Nephron (organoid): ENCODE measurements around the gene OAS1.
"Not testable (repeated sequence)": the region's sequence is repeated elsewhere in the genome, so short reads cannot be mapped to it uniquely, and the experiment has no call there.

Experiments
- H3K27ac Mint-ChIP-seq, 3 experiments: 2 replicates each; pipeline ENCODE4 v1.8.0; 2020; ENCODE audit warnings: mixed read lengths in 3 of 3, mild to moderate bottlenecking in 2 of 3, moderate library complexity in 1 of 3
- H3K27me3 Mint-ChIP-seq: 2 replicates; pipeline ENCODE4 v1.8.0; 2021; ENCODE audit warnings: low read depth, mild to moderate bottlenecking, moderate library complexity, mixed read lengths
- H3K36me3 Mint-ChIP-seq: 2 replicates; pipeline ENCODE4 v1.8.0; 2020; ENCODE audit warnings: low read depth, mixed read lengths
- H3K4me1 Mint-ChIP-seq: 2 replicates; pipeline ENCODE4 v1.8.0; 2020; ENCODE audit warnings: mixed read lengths
- H3K4me3 Mint-ChIP-seq, 3 experiments: 2 replicates each; pipeline ENCODE4 v1.8.0; 2020; ENCODE audit warnings: mild to moderate bottlenecking in 3 of 3, mixed read lengths in 3 of 3, moderate library complexity in 2 of 3
- H3K9me3 Mint-ChIP-seq: 2 replicates; pipeline ENCODE4 v1.8.0; 2020; ENCODE audit warnings: mixed read lengths
- CTCF ChIP-seq, 3 experiments: fragments of 200-600 bp; sonication (generic); IDR thresholded peaks; one replicate each; pipeline ENCODE4 v1.5.0; 2021; ENCODE audit warnings: antibody characterized with exemption in 3 of 3; ENCODE audit not compliant: unreplicated experiment in 3 of 3

The OAS1 gene

DNA sequence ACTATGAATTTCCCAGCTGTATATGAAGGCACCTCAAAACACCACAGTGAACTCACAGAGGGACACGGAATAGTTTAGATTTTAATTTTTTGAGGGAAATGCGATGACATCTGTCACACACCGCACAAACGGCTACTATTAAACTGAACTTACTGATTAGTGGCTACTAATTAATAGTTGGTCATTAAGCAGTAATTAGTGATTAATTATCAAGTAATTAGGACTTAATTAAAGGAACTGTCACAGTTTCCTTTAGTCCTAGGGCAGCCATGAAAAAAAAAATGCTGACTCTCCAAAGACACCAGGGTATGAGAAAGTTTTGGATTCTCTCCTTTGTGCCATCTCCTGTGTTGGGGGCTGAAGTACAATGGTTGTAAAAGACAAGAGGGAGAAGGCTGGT is 2.9 kb downstream of the OAS1 start:
- Mint-ChIP-seq H3K4me1 (peaks cover 18% of the 10 kb centered on the region), H3K27me3 (peaks cover 12% of the 10 kb centered on the region), H3K27ac (no peak overlapping the region), H3K36me3 (no peaks in the 10 kb centered on the region), H3K4me3 (no peak overlapping the region), H3K9me3 (peaks cover 25% of the 10 kb centered on the region)
- no peak for TF ChIP-seq CTCF (IDR thresholded peaks at IDR 0.05; ENCODE audit: unreplicated experiment in 3 of 3)

- no peak for TF ChIP-seq CTCF (IDR thresholded peaks at IDR 0.05; ENCODE audit: unreplicated experiment in 3 of 3)
- Mint-ChIP-seq H3K4me3 (no peak overlapping the region), H3K4me1 (no peaks in the 10 kb centered on the region), H3K27ac (no peak overlapping the region), H3K36me3 (no peaks in the 10 kb centered on the region), H3K9me3 (peaks cover 39% of the 10 kb centered on the region), H3K27me3 (peaks cover 14% of the 10 kb centered on the region)
Observed at GRCh38 chr12:112913038-112913688, 6.4 kb downstream of the OAS1 start.

GRCh38 chr12:112913888-112914287 is 7.1 kb downstream of the OAS1 start:
- H3K9me3 Mint-ChIP-seq, result peaks cover 39% of the 10 kb centered on the region
- H3K27me3 Mint-ChIP-seq, result peaks cover 15% of the 10 kb centered on the region
- H3K4me3 Mint-ChIP-seq, H3K36me3 Mint-ChIP-seq, H3K4me1 Mint-ChIP-seq, H3K27ac Mint-ChIP-seq: not testable (repeated sequence)

DNA sequence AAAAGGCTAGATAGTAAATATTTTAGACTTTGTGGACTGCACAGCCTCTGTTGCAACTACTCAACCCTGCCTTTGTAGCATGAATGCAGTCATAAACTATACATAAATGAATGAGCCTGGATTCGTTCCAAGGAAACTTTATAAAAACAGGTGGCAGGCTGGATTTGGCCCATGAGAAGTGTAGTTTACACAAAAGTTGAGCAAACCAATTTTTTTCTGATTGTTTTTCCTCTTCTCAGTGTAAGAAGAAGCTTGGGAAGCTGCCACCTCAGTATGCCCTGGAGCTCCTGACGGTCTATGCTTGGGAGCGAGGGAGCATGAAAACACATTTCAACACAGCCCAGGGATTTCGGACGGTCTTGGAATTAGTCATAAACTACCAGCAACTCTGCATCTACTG is 9.5 kb downstream of the OAS1 start:
- no peak overlapping the region for H3K27ac Mint-ChIP-seq
- no peaks in the 10 kb centered on the region for H3K4me1 Mint-ChIP-seq
- no peak overlapping the region for H3K4me3 Mint-ChIP-seq
- H3K27me3 Mint-ChIP-seq, result peaks cover 19% of the 10 kb centered on the region
- TF ChIP-seq CTCF (IDR thresholded peaks at IDR 0.05; ENCODE audit: unreplicated experiment in 3 of 3), result no peak
- H3K9me3 Mint-ChIP-seq, result peaks cover 30% of the 10 kb centered on the region
- H3K36me3 Mint-ChIP-seq, result no peaks in the 10 kb centered on the region

DNA sequence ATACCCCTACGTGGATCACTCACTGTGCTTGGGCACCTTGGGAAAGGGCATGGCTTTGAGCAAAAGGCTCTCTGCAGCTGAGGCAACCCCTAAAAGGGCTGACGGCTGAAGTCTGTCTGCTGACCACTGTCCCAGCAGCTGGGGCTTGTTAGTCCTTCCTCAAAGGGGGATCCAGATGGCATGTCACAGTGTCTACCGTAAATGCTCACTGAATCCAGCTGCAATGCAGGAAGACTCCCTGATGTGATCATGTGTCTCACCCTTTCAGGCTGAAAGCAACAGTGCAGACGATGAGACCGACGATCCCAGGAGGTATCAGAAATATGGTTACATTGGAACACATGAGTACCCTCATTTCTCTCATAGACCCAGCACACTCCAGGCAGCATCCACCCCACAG is 12.4 kb downstream of the OAS1 start:
- Mint-ChIP-seq H3K27me3 (peaks cover 30% of the 10 kb centered on the region), H3K27ac (no peak overlapping the region), H3K4me1 (no peaks in the 10 kb centered on the region), H3K36me3 (no peaks in the 10 kb centered on the region), H3K9me3 (peaks cover 17% of the 10 kb centered on the region), H3K4me3 (no peak overlapping the region)
- TF ChIP-seq CTCF (IDR thresholded peaks at IDR 0.05; ENCODE audit: unreplicated experiment in 3 of 3), result no peak

- Mint-ChIP-seq H3K36me3 (no peaks in the 10 kb centered on the region), H3K27ac (peak overlapping the region; percentile 19 to 66 (median 62)), H3K27me3 (peaks cover 29% of the 10 kb centered on the region), H3K4me3 (no peak overlapping the region), H3K4me1 (peaks cover 7% of the 10 kb centered on the region), H3K9me3 (peaks cover 6% of the 10 kb centered on the region)
- no peak for TF ChIP-seq CTCF (IDR thresholded peaks at IDR 0.05; ENCODE audit: unreplicated experiment in 3 of 3)
Observed at GRCh38 chr12:112924986-112925385, 18.2 kb downstream of the OAS1 start.

- not testable (repeated sequence) for H3K4me1 Mint-ChIP-seq, H3K36me3 Mint-ChIP-seq, H3K4me3 Mint-ChIP-seq, H3K27ac Mint-ChIP-seq, H3K9me3 Mint-ChIP-seq
- H3K27me3 Mint-ChIP-seq, result peaks cover 20% of the 10 kb centered on the region
Observed at GRCh38 chr12:112926416-112927033, 19.8 kb downstream of the OAS1 start.
